Memory B cell (primary cell): Measurements from ENCODE around the gene ATF7IP2.
"Not testable (repeated sequence)": the region's sequence is repeated elsewhere in the genome, so short reads cannot be mapped to it uniquely, and the experiment has no call there.

ENCODE experiments used
- ATAC-seq: fragments of 150-1000 bp; cut with Tn5 transposase; 2 replicates; pipeline ENCODE4 v1.10.0; 2021; ENCODE audit warnings: low read depth, mild to moderate bottlenecking, moderate library complexity
- DNase-seq, 2 donors: peaks; one replicate each; pipeline ENCODE4 v3.0.0; 2022; ENCODE audit warnings: low spot score in 2 of 2
- H3K27ac Mint-ChIP-seq: one replicate; pipeline ENCODE4 v1.8.0; 2022; ENCODE audit warnings: mild to moderate bottlenecking, moderate library complexity, mixed read lengths
- H3K27me3 Mint-ChIP-seq: one replicate; pipeline ENCODE4 v1.8.0; 2022; ENCODE audit warnings: mixed read lengths
- H3K36me3 Mint-ChIP-seq: one replicate; pipeline ENCODE4 v1.8.0; 2022; ENCODE audit warnings: mild to moderate bottlenecking, mixed read lengths
- H3K4me1 Mint-ChIP-seq: one replicate; pipeline ENCODE4 v1.8.0; 2022; ENCODE audit warnings: mixed read lengths
- H3K4me3 Mint-ChIP-seq: one replicate; pipeline ENCODE4 v1.8.0; 2022; ENCODE audit warnings: mild to moderate bottlenecking, moderate library complexity, mixed read lengths
- H3K9me3 Mint-ChIP-seq: one replicate; pipeline ENCODE4 v1.8.0; 2022; ENCODE audit warnings: mixed read lengths

The ATF7IP2 gene, protein sequence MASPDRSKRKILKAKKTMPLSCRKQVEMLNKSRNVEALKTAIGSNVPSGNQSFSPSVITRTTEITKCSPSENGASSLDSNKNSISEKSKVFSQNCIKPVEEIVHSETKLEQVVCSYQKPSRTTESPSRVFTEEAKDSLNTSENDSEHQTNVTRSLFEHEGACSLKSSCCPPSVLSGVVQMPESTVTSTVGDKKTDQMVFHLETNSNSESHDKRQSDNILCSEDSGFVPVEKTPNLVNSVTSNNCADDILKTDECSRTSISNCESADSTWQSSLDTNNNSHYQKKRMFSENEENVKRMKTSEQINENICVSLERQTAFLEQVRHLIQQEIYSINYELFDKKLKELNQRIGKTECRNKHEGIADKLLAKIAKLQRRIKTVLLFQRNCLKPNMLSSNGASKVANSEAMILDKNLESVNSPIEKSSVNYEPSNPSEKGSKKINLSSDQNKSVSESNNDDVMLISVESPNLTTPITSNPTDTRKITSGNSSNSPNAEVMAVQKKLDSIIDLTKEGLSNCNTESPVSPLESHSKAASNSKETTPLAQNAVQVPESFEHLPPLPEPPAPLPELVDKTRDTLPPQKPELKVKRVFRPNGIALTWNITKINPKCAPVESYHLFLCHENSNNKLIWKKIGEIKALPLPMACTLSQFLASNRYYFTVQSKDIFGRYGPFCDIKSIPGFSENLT

GRCh38 chr16:10385725-10386516 is at the start of gene ATF7IP2:
TSS of gene ATF7IP2 (plus strand) at chr16:10386061. CDS start at chr16:10430621, 44,560 bp downstream.
- Mint-ChIP-seq H3K27ac (peak within 1 kb of the TSS; percentile 97), H3K9me3 (no peaks in the 10 kb centered on the region), H3K36me3 (peaks cover 12% of the 10 kb centered on the region), H3K27me3 (no peaks in the 10 kb centered on the region), H3K4me1 (peaks cover 32% of the 10 kb centered on the region), H3K4me3 (peak within 1 kb of the TSS; percentile 99)
- peak; percentile 98 for ATAC-seq
- DNase-seq = peak; percentile 86 to 87

GRCh38 chr16:10338426-10338825 is 47.4 kb upstream of the ATF7IP2 start:
- peaks cover 10% of the 10 kb centered on the region for H3K36me3 Mint-ChIP-seq
- H3K4me1 Mint-ChIP-seq = peaks cover 7% of the 10 kb centered on the region
- ATAC-seq (no peak), DNase-seq (no peak)
- H3K27me3 Mint-ChIP-seq = no peaks in the 10 kb centered on the region
- H3K4me3 Mint-ChIP-seq = no peak overlapping the region
- no peak overlapping the region for H3K27ac Mint-ChIP-seq
- H3K9me3 Mint-ChIP-seq = peaks cover 19% of the 10 kb centered on the region

DNA sequence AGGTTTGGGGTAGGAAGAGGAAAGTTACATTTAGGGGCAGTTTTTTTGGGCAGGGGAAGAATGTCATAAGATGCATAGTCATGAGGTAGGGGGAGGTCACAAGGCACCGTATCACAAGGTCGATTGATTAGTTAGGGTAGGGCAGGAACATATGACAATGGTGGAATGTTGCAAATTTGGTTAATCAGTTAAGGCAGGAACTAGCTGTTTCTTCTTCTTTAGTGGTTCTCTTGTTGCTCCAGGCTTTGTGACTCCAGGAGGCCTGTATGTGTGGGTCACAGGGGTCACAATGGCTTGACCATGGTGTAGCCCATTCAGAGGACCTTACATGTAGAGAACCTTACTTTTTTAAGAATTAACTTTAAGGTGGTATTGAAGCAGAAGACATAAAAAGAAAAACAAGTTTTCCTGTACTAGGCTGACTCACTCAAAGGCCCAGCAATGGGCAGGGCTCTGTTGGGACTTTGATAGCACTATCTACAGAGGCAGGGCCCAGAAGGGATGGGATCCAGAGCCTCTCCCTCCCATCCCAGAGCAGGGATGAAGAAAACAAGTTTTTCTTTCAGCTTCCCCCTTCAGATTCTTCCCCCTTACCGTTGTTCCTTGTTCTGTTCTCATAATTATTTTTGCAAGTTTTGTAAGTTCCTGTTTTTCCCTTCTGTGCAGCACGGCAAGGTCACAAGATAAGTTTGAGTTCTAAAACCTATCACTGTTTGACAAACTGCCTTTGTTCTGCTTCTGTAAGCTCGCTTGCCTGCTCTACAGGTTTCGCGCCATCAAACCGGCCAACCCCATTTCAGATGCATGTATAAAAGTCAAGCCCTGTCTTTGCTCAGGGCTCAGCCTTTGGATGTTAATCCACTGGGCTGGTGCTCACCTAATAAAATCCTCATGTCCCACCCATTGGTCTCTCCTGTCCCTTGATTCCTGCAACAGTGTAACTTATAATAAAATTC is 45.8 kb upstream of the ATF7IP2 start:
- Mint-ChIP-seq H3K27ac (peak overlapping the region; percentile 64), H3K4me3 (no peak overlapping the region), H3K27me3 (no peaks in the 10 kb centered on the region), H3K9me3 (peaks cover 17% of the 10 kb centered on the region), H3K4me1 (peaks cover 7% of the 10 kb centered on the region), H3K36me3 (peaks cover 10% of the 10 kb centered on the region)
- ATAC-seq = peak; percentile 83
- DNase-seq = peak in 1 of 2 donors; percentile 11

GRCh38 chr16:10343124-10343760 is 42.6 kb upstream of the ATF7IP2 start:
- Mint-ChIP-seq H3K27ac (no peak overlapping the region), H3K4me3 (no peak overlapping the region), H3K36me3 (peaks cover 12% of the 10 kb centered on the region), H3K27me3 (no peaks in the 10 kb centered on the region), H3K9me3 (peaks cover 21% of the 10 kb centered on the region), H3K4me1 (peaks cover 10% of the 10 kb centered on the region)
- DNase-seq (no peak), ATAC-seq (no peak)

- not testable (repeated sequence) for H3K4me3 Mint-ChIP-seq, H3K27ac Mint-ChIP-seq, H3K4me1 Mint-ChIP-seq
Observed at GRCh38 chr16:10344699-10345098, 41.2 kb upstream of the ATF7IP2 start.

DNA sequence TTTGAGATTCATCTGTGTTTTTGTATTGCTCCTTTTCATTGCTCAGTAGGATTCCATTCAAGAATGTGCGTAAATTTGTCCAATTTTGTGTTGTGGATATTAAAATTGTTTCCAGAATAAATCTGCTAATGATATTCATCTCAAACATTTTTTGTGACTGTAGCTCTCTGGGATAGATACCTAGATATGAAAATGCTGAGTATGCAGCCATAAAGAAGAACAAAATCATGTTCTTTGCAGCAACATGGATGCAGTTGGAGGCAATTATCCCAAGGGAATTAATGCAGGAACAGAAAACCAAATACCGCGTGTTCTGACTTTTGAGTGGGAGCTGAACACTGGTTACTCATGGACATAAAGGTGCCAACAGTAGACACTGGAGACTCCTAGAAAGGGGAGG is 40.2 kb upstream of the ATF7IP2 start:
- Mint-ChIP-seq H3K4me3 (no peak overlapping the region), H3K36me3 (peaks cover 8% of the 10 kb centered on the region), H3K9me3 (peaks cover 12% of the 10 kb centered on the region), H3K4me1 (peaks cover 3% of the 10 kb centered on the region), H3K27me3 (no peaks in the 10 kb centered on the region), H3K27ac (no peak overlapping the region)
- no peak for DNase-seq
- no peak for ATAC-seq

More at GRCh38 chr16:10344699-10345098, 41.2 kb upstream of the ATF7IP2 start:
- H3K36me3 Mint-ChIP-seq, H3K27me3 Mint-ChIP-seq, DNase-seq, ATAC-seq: not testable (repeated sequence)
- peaks cover 18% of the 10 kb centered on the region for H3K9me3 Mint-ChIP-seq

- no peak for DNase-seq
- Mint-ChIP-seq H3K9me3 (peaks cover 6% of the 10 kb centered on the region), H3K27ac (no peak overlapping the region), H3K4me1 (peaks cover 3% of the 10 kb centered on the region), H3K27me3 (no peaks in the 10 kb centered on the region), H3K36me3 (peaks cover 2% of the 10 kb centered on the region), H3K4me3 (no peak overlapping the region)
- no peak for ATAC-seq
Observed at GRCh38 chr16:10349851-10350250, 36.0 kb upstream of the ATF7IP2 start.

- Mint-ChIP-seq H3K27me3 (no peaks in the 10 kb centered on the region), H3K27ac (no peak overlapping the region), H3K4me1 (no peaks in the 10 kb centered on the region), H3K4me3 (no peak overlapping the region), H3K9me3 (peaks cover 6% of the 10 kb centered on the region), H3K36me3 (no peaks in the 10 kb centered on the region)
- no peak for ATAC-seq
- no peak for DNase-seq
Observed at GRCh38 chr16:10352262-10352661, 33.6 kb upstream of the ATF7IP2 start.

- no peak overlapping the region for H3K4me3 Mint-ChIP-seq
- no peak for ATAC-seq
- no peak for DNase-seq
- H3K9me3 Mint-ChIP-seq = peaks cover 3% of the 10 kb centered on the region
- H3K4me1 Mint-ChIP-seq = no peaks in the 10 kb centered on the region
- H3K36me3 Mint-ChIP-seq = no peaks in the 10 kb centered on the region
- H3K27me3 Mint-ChIP-seq = no peaks in the 10 kb centered on the region
- no peak overlapping the region for H3K27ac Mint-ChIP-seq
Observed at GRCh38 chr16:10355589-10355988, 30.3 kb upstream of the ATF7IP2 start.

GRCh38 chr16:10356870-10357842 is 28.7 kb upstream of the ATF7IP2 start:
- ATAC-seq = no peak
- Mint-ChIP-seq H3K36me3 (peaks cover 2% of the 10 kb centered on the region), H3K27ac (no peak overlapping the region), H3K9me3 (peaks cover 5% of the 10 kb centered on the region), H3K27me3 (no peaks in the 10 kb centered on the region), H3K4me1 (peaks cover 6% of the 10 kb centered on the region), H3K4me3 (no peak overlapping the region)
- DNase-seq = no peak

DNA sequence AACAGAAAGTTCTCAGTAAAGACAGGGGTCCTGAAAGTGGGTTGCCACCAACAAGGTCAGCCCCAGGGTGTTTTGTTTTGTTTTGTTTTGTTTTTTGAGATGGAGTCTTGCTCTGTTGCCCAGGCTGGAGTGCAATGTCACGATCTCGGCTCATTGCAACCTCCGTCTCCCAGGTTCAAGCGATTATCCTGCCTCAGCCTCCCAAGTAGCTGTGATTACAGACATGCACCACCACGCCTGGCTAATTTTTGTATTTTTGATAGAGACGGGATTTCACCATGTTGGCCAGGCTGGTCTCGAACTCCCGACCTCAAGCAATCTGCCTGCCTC is 24.1 kb upstream of the ATF7IP2 start:
- Mint-ChIP-seq H3K4me1 (peaks cover 12% of the 10 kb centered on the region), H3K27ac (peak overlapping the region; percentile 85), H3K4me3 (peak overlapping the region; percentile 52)
- not testable (repeated sequence) for DNase-seq, H3K36me3 Mint-ChIP-seq, ATAC-seq, H3K27me3 Mint-ChIP-seq, H3K9me3 Mint-ChIP-seq
